ENCODE results near the gene CABP1. TPM values are rescaled to one million over a fixed set of nuclear protein-coding genes. Genes with fewer than 3 reads are reported as not detected.

CABP1 gene
- polyA plus RNA-seq, 1 donor (not counting 4 experiments of a cell fraction or from before 2014, with no cell fraction given), result 0.04 TPM

DNA sequence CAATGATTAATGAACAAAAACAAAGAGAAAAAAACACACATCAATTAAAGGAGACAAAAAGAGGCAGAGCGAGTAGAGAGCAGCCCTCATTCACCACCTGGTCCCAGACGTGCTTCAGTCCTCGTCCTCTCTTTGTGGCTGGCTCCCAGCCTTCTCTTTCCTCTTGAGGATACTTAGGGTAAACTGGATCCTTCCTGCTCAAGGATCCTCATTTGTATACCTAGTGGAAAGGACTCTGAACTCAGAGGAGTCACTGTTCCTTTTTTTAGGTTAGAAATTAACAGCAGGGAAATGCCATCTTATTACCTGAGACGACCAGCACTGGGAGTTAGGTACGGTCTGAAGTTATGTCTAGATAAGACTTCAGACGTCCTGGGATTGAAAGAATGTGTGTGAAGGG is 56.2 kb downstream of the CABP1 start:
- no peak for FAIRE-seq
- no peak for DNase-seq (ENCODE audit: low read depth, low spot score)
- dilution Hi-C loops (cut with MboI; ENCODE audit: extremely low pct_ligation_motif_present, low sequenced_read_pairs), result no loop called here
- Histone ChIP-seq H3K9me3 (ENCODE audit: control insufficient read depth, low read depth, low read length) (no peaks in the 10 kb centered on the region), H3K79me2 (ENCODE audit: control insufficient read depth, insufficient read depth, low read length) (peaks cover 16% of the 10 kb centered on the region), H3K4me2 (ENCODE audit: control insufficient read depth, extremely low read depth, insufficient read depth, low read depth, low read length) (no peak overlapping the region), H3K9me1 (ENCODE audit: control insufficient read depth, extremely low read depth, insufficient read depth, low read length) (no peaks in the 10 kb centered on the region), H3K27ac (ENCODE audit: control insufficient read depth, insufficient read depth, low read length) (no peak overlapping the region), H3K4me1 (ENCODE audit: control insufficient read depth, extremely low read depth, insufficient read depth, low read length) (no peaks in the 10 kb centered on the region), H3K9ac (ENCODE audit: control insufficient read depth, extremely low read depth, insufficient read depth, low read length) (no peak overlapping the region), H4K20me1 (ENCODE audit: control insufficient read depth, extremely low read depth, insufficient read depth, low read length) (no peaks in the 10 kb centered on the region), H3K36me3 (ENCODE audit: control insufficient read depth in 2 of 2, extremely low read depth in 1 of 2, insufficient read depth in 2 of 2, low read length in 2 of 2) (peaks cover 32 to 36% of the 10 kb centered on the region in 2 experiments), H2AFZ (ENCODE audit: control insufficient read depth, low read length) (no peak overlapping the region), H3K27me3 (ENCODE audit: control insufficient read depth, extremely low read depth, insufficient read depth, low read length) (no peaks in the 10 kb centered on the region), H3K4me3 (ENCODE audit: control insufficient read depth in 2 of 3, extremely low read depth in 1 of 3, insufficient read depth in 2 of 3, low read depth in 1 of 3, low read length in 3 of 3) (no peak overlapping the region)
- no peak for TF ChIP-seq EZH2 (IDR thresholded peaks at IDR 0.05; ENCODE audit: low read length)
- TF ChIP-seq, protein P1, sequence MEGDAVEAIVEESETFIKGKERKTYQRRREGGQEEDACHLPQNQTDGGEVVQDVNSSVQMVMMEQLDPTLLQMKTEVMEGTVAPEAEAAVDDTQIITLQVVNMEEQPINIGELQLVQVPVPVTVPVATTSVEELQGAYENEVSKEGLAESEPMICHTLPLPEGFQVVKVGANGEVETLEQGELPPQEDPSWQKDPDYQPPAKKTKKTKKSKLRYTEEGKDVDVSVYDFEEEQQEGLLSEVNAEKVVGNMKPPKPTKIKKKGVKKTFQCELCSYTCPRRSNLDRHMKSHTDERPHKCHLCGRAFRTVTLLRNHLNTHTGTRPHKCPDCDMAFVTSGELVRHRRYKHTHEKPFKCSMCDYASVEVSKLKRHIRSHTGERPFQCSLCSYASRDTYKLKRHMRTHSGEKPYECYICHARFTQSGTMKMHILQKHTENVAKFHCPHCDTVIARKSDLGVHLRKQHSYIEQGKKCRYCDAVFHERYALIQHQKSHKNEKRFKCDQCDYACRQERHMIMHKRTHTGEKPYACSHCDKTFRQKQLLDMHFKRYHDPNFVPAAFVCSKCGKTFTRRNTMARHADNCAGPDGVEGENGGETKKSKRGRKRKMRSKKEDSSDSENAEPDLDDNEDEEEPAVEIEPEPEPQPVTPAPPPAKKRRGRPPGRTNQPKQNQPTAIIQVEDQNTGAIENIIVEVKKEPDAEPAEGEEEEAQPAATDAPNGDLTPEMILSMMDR (optimal IDR thresholded peaks at IDR 0.05 in 1 of 3, IDR thresholded peaks at IDR 0.05 in 1 of 3, conservative IDR thresholded peaks at IDR 0.05 in 1 of 3; ENCODE audit: extremely low read depth in 1 of 3, insufficient read depth in 2 of 3, low read length in 3 of 3), result no peak

DNA sequence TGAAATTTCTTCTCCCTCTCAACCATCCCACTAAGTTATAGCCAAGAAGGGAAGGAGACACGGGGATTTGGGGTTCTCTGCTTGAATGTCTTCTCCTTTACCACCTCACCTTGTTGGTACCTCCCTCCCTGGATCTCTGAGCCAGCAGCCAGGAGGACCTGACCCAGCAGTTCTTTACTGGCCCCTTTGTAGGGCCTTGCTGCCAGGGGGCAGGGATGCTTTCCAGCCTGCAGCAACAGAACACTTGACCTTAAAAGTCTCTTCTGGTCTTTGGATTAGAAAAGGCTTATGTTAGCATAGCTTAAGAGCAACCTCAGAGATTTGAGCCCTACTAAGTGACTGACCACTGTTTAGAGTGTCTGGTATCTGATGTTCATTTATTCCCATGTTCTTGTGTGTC is 56.9 kb downstream of the CABP1 start:
- no peak overlapping the region for H3K9ac ChIP-seq (ENCODE audit: control insufficient read depth, extremely low read depth, insufficient read depth, low read length)
- H3K4me1 ChIP-seq (ENCODE audit: control insufficient read depth, extremely low read depth, insufficient read depth, low read length), result no peaks in the 10 kb centered on the region
- dilution Hi-C loops (cut with MboI; ENCODE audit: extremely low pct_ligation_motif_present, low sequenced_read_pairs), result no loop called here
- H3K9me1 ChIP-seq (ENCODE audit: control insufficient read depth, extremely low read depth, insufficient read depth, low read length), result no peaks in the 10 kb centered on the region
- H3K9me3 ChIP-seq (ENCODE audit: control insufficient read depth, low read depth, low read length), result no peaks in the 10 kb centered on the region
- FAIRE-seq, result no peak
- peaks cover 36 to 39% of the 10 kb centered on the region in 2 experiments for H3K36me3 ChIP-seq (ENCODE audit: control insufficient read depth in 2 of 2, extremely low read depth in 1 of 2, insufficient read depth in 2 of 2, low read length in 2 of 2)
- H3K4me2 ChIP-seq (ENCODE audit: control insufficient read depth, extremely low read depth, insufficient read depth, low read depth, low read length), result no peak overlapping the region
- TF ChIP-seq, protein P1 (optimal IDR thresholded peaks at IDR 0.05 in 1 of 3, IDR thresholded peaks at IDR 0.05 in 1 of 3, conservative IDR thresholded peaks at IDR 0.05 in 1 of 3; ENCODE audit: extremely low read depth in 1 of 3, insufficient read depth in 2 of 3, low read length in 3 of 3), result no peak
- no peak for TF ChIP-seq EZH2 (IDR thresholded peaks at IDR 0.05; ENCODE audit: low read length)
- H3K4me3 ChIP-seq (ENCODE audit: control insufficient read depth in 2 of 3, extremely low read depth in 1 of 3, insufficient read depth in 2 of 3, low read depth in 1 of 3, low read length in 3 of 3), result no peak overlapping the region
- H3K79me2 ChIP-seq (ENCODE audit: control insufficient read depth, insufficient read depth, low read length), result peaks cover 11% of the 10 kb centered on the region
- H3K27me3 ChIP-seq (ENCODE audit: control insufficient read depth, extremely low read depth, insufficient read depth, low read length), result no peaks in the 10 kb centered on the region
- no peaks in the 10 kb centered on the region for H4K20me1 ChIP-seq (ENCODE audit: control insufficient read depth, extremely low read depth, insufficient read depth, low read length)
- no peak overlapping the region for H3K27ac ChIP-seq (ENCODE audit: control insufficient read depth, insufficient read depth, low read length)
- H2AFZ ChIP-seq (ENCODE audit: control insufficient read depth, low read length), result no peak overlapping the region
- no peak for DNase-seq (ENCODE audit: low read depth, low spot score)
